IPS-18a (cell line): Measurements from ENCODE around the gene LAMA4.

Experiments
- H3K27ac ChIP-seq: one replicate; pipeline ENCODE4 v1.5.1; 2013; ENCODE audit warnings: low read length
- H3K27me3 ChIP-seq: one replicate; pipeline ENCODE4 v1.6.1; 2013; ENCODE audit warnings: mild to moderate bottlenecking, low read length; ENCODE audit not compliant: control insufficient read depth, insufficient read depth
- H3K36me3 ChIP-seq: one replicate; pipeline ENCODE4 v1.6.1; 2013; ENCODE audit warnings: low read depth, low read length; ENCODE audit not compliant: control insufficient read depth
- H3K4me1 ChIP-seq: one replicate; pipeline ENCODE4 v1.6.1; 2013; ENCODE audit warnings: low read depth, low read length; ENCODE audit not compliant: control insufficient read depth
- H3K4me3 ChIP-seq: one replicate; pipeline ENCODE4 v1.5.1; 2013; ENCODE audit warnings: low read length
- H3K9ac ChIP-seq: one replicate; pipeline ENCODE4 v1.6.1; 2013; ENCODE audit warnings: mild to moderate bottlenecking, low read length, moderate library complexity
- H3K9me3 ChIP-seq: one replicate; pipeline ENCODE4 v1.6.1; 2013; ENCODE audit warnings: low read depth, low read length; ENCODE audit not compliant: control insufficient read depth

The LAMA4 gene

DNA sequence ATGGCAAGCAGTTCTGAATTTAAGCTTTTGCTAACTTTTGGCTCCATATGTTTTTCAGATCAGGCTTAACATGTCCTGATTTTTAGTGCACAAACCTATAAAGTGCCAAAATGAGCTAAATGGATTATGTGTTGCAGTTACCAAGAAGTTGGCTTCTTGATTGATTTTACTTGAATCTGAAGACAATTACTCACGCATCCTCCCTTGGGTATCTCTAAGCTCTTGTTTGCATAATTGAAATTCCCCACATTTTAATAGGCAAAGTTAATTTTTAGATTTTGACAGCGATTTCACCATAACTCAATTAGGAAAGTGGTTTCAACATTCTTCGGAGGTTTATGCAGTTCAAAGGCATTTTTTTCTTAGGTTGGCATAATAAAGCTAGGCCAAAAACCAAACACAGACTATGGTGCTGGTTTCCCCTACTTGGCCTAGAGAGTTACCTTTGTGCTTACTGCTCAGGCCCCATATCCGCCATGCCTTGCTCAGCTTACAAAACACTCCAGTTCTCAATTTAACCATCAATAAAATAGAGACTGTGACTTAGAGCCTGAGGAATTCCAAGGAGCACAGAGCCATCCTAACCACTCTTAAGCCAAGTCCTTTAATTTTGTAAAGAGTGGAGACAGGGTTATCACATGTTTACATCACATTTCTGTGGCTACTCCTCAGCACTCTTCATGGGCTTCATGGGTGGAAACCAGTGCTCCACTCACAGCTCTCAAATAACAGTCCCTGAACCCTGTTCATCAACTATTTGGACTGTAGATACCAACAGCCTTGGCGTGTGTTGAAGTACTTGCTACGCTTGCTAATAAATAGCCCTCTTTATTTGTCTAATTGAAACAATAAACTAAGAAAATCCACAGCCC, 32.1 kb downstream of the LAMA4 start:
- Histone ChIP-seq H3K9ac (no peak overlapping the region), H3K4me3 (no peak overlapping the region), H3K27ac (no peak overlapping the region), H3K4me1 (no peaks in the 10 kb centered on the region), H3K27me3 (no peaks in the 10 kb centered on the region), H3K9me3 (no peaks in the 10 kb centered on the region), H3K36me3 (no peaks in the 10 kb centered on the region)

DNA sequence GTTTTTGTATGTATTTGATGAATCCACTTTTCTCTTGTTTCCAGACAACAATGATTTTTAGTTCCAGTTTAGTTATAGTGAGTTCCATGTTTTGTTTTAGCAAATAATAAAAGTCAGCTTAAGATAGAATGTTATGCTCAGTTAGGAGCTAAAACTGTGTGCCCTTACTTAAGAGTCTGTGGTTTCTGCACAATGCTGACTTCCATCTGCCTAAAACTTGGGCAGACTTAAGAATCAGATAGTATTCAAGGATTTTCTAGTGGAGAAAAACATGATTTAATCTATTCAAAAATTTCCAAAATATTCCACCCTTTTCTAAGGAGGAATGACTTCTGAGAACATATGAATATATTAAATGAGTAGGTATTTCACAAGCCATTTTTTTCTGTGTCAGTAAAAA, 32.8 kb downstream of the LAMA4 start:
- no peaks in the 10 kb centered on the region for H3K27me3 ChIP-seq
- H3K4me3 ChIP-seq: no peak overlapping the region
- H3K27ac ChIP-seq: no peak overlapping the region
- H3K9ac ChIP-seq: no peak overlapping the region
- no peaks in the 10 kb centered on the region for H3K4me1 ChIP-seq
- H3K36me3 ChIP-seq: no peaks in the 10 kb centered on the region
- no peaks in the 10 kb centered on the region for H3K9me3 ChIP-seq

GRCh38 chr6:112218563-112218962, 35.8 kb downstream of the LAMA4 start:
- H3K36me3 ChIP-seq: no peaks in the 10 kb centered on the region

GRCh38 chr6:112216662-112217551, 37.5 kb downstream of the LAMA4 start:
- no peak overlapping the region for H3K4me3 ChIP-seq
- no peak overlapping the region for H3K27ac ChIP-seq
- peaks cover 7% of the 10 kb centered on the region for H3K4me1 ChIP-seq
- no peaks in the 10 kb centered on the region for H3K36me3 ChIP-seq
- no peaks in the 10 kb centered on the region for H3K27me3 ChIP-seq
- no peak overlapping the region for H3K9ac ChIP-seq
- no peaks in the 10 kb centered on the region for H3K9me3 ChIP-seq

More at GRCh38 chr6:112218563-112218962, 35.8 kb downstream of the LAMA4 start:
- Histone ChIP-seq H3K27ac (no peak overlapping the region), H3K4me1 (peaks cover 7% of the 10 kb centered on the region), H3K9me3 (no peaks in the 10 kb centered on the region), H3K27me3 (no peaks in the 10 kb centered on the region), H3K4me3 (no peak overlapping the region), H3K9ac (no peak overlapping the region)

GRCh38 chr6:112215488-112216284, 38.7 kb downstream of the LAMA4 start:
- no peak overlapping the region for H3K27ac ChIP-seq
- H3K9ac ChIP-seq: no peak overlapping the region
- H3K4me1 ChIP-seq: peaks cover 7% of the 10 kb centered on the region
- no peaks in the 10 kb centered on the region for H3K9me3 ChIP-seq
- no peaks in the 10 kb centered on the region for H3K36me3 ChIP-seq
- no peak overlapping the region for H3K4me3 ChIP-seq
- H3K27me3 ChIP-seq: no peaks in the 10 kb centered on the region

- no peaks in the 10 kb centered on the region for H3K36me3 ChIP-seq
- H3K9me3 ChIP-seq: no peaks in the 10 kb centered on the region
- no peaks in the 10 kb centered on the region for H3K27me3 ChIP-seq
- no peak overlapping the region for H3K4me3 ChIP-seq
- H3K27ac ChIP-seq: no peak overlapping the region
- H3K4me1 ChIP-seq: peaks cover 7% of the 10 kb centered on the region
- no peak overlapping the region for H3K9ac ChIP-seq
These were observed 39.6 kb downstream of the LAMA4 start for GRCh38 chr6:112214739-112215269.

DNA sequence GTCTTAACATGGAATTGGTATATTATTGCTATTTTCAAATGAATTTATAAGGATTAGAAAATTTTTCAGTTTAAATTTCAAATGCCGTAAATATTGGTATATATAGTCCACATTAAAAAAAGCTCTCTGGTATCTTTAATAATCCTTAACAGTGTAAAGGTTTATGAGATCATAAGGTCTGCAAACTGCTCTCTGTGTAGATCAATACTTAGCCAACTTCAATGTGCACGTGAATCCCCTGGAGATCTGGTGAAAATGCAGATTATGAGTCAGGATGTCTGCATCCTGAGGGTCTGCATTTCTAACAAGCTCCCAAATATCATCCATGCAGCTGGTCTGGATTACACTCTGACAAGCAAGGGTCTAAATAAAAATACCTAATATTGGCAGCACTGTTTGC, 43.5 kb downstream of the LAMA4 start:
- no peak overlapping the region for H3K9ac ChIP-seq
- no peaks in the 10 kb centered on the region for H3K27me3 ChIP-seq
- no peaks in the 10 kb centered on the region for H3K9me3 ChIP-seq
- H3K4me3 ChIP-seq: no peak overlapping the region
- H3K27ac ChIP-seq: no peak overlapping the region
- H3K36me3 ChIP-seq: no peaks in the 10 kb centered on the region
- peaks cover 10% of the 10 kb centered on the region for H3K4me1 ChIP-seq

DNA sequence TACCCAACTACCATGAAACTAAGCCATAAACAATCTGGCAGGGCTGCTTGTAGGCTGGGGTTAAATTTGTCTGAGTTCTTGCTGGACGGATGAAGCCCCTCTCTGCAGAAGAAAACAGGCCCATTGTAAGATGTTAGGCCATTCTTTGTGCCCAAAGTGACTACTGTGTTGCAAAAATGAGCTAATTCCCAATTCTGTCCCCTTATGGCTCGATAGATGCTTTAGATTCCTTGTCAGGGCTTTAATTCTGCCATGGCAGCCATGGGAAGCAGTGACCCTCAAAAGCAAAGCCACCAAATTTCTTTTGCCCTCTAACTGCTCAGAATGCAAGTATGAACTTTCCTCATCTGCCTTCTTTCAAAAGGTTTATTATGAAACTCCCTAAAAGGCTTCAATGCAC, 45.2 kb downstream of the LAMA4 start:
- Histone ChIP-seq H3K27ac (no peak overlapping the region), H3K4me3 (no peak overlapping the region), H3K36me3 (no peaks in the 10 kb centered on the region), H3K27me3 (no peaks in the 10 kb centered on the region), H3K9me3 (no peaks in the 10 kb centered on the region), H3K4me1 (peaks cover 16% of the 10 kb centered on the region), H3K9ac (no peak overlapping the region)

- H3K27ac ChIP-seq: no peak overlapping the region
- peaks cover 28% of the 10 kb centered on the region for H3K4me1 ChIP-seq
- H3K9ac ChIP-seq: no peak overlapping the region
- no peaks in the 10 kb centered on the region for H3K27me3 ChIP-seq
- H3K9me3 ChIP-seq: no peaks in the 10 kb centered on the region
- H3K4me3 ChIP-seq: no peak overlapping the region
- H3K36me3 ChIP-seq: no peaks in the 10 kb centered on the region
These were observed 46.6 kb downstream of the LAMA4 start for GRCh38 chr6:112207776-112208175.

DNA sequence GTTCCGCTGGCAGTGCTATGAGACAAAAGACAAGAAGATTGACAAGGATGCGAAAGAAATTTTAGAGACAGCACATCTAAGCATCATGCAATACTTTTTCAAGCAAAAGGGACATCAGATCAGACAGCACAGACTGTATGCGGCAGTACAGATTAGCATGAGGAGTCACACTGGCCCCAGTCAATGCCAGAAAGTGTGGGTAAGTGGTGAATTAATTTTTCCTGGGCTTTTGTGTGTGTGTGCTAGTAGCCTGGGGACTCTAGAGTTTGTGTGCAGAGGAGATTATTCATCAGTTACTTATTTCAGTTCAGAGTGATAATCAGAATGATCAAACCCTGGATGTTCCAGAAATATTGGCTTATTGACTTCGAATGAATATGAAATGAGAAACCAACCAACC, 47.2 kb downstream of the LAMA4 start:
- Histone ChIP-seq H3K4me1 (peaks cover 31% of the 10 kb centered on the region), H3K27me3 (no peaks in the 10 kb centered on the region), H3K27ac (no peak overlapping the region), H3K9ac (no peak overlapping the region), H3K36me3 (no peaks in the 10 kb centered on the region), H3K9me3 (no peaks in the 10 kb centered on the region), H3K4me3 (no peak overlapping the region)

- Histone ChIP-seq H3K27ac (no peak overlapping the region), H3K4me1 (peaks cover 31% of the 10 kb centered on the region), H3K9ac (no peak overlapping the region), H3K36me3 (no peaks in the 10 kb centered on the region), H3K9me3 (no peaks in the 10 kb centered on the region), H3K27me3 (no peaks in the 10 kb centered on the region), H3K4me3 (no peak overlapping the region)
These were observed 48.3 kb downstream of the LAMA4 start for GRCh38 chr6:112206110-112206458.
